CD14-positive monocyte (primary cell): ENCODE results near the gene ECHDC1. TPM values are rescaled to one million over a fixed set of nuclear protein-coding genes. Genes with fewer than 3 reads are reported as not detected.

Experiments
- DNase-seq, 3 donors: peaks; one replicate each; pipeline ENCODE4 v3.0.0-alpha.2; 2011 to 2022
- H2AFZ ChIP-seq: 2 replicates; pipeline ENCODE4 v1.6.0; 2012; ENCODE audit warnings: mild to moderate bottlenecking, low read depth, low read length, inconsistent platforms; ENCODE audit not compliant: insufficient read depth, poor library complexity, severe bottlenecking
- H3K27ac ChIP-seq, 2 donors: 1 replicate in 1 of 2; 2 replicates in 1 of 2; pipeline ENCODE4 v1.5.1; 2012 to 2013; ENCODE audit warnings: low read length in 2 of 2, control low read depth in 1 of 2, inconsistent platforms in 1 of 2, low read depth in 1 of 2, mild to moderate bottlenecking in 1 of 2
- H3K27me3 ChIP-seq, 2 donors: one replicate each; pipeline versions ENCODE4 v1.6.0 to v1.6.1; 2011 to 2013; ENCODE audit warnings: low read length in 2 of 2; ENCODE audit not compliant: control insufficient read depth in 2 of 2, insufficient read depth in 2 of 2
- H3K36me3 ChIP-seq, 2 donors: replicated peaks in 1 of 2; 1 replicate in 1 of 2; 2 replicates in 1 of 2; pipeline versions ENCODE4 v1.5.1 to v1.6.1; 2012 to 2013; ENCODE audit warnings: low read length in 2 of 2, control low read depth in 1 of 2, inconsistent platforms in 1 of 2, mild to moderate bottlenecking in 1 of 2; ENCODE audit not compliant: insufficient read depth in 2 of 2, control insufficient read depth in 1 of 2
- H3K4me1 ChIP-seq, 2 donors: 1 replicate in 1 of 2; 2 replicates in 1 of 2; pipeline versions ENCODE4 v1.5.1 to v1.6.1; 2012 to 2013; ENCODE audit warnings: low read length in 2 of 2, control low read depth in 1 of 2, inconsistent platforms in 1 of 2, mild to moderate bottlenecking in 1 of 2, moderate library complexity in 1 of 2; ENCODE audit not compliant: insufficient read depth in 2 of 2, control insufficient read depth in 1 of 2
- H3K4me2 ChIP-seq: replicated peaks from 2 replicates; pipeline ENCODE3; 2012; ENCODE audit warnings: low read length, moderate library complexity, mild to moderate bottlenecking; ENCODE audit not compliant: poor library complexity, severe bottlenecking; ENCODE audit errors: extremely low read depth
- H3K4me3 ChIP-seq, 3 experiments: fragments of 200-600 bp in 1 of 3; sonication (generic) in 1 of 3; replicated peaks in 1 of 3; 1 replicate in 2 of 3; 2 replicates in 1 of 3; pipeline ENCODE4 v1.5.1; 2011 to 2013; ENCODE audit warnings: low read length in 3 of 3, mild to moderate bottlenecking in 3 of 3, control low read depth in 2 of 3, low read depth in 2 of 3, inconsistent platforms in 1 of 3, moderate library complexity in 1 of 3
- H3K79me2 ChIP-seq: 2 replicates; pipeline ENCODE4 v1.6.0; 2012; ENCODE audit warnings: mild to moderate bottlenecking, control low read depth, inconsistent platforms, low read length, moderate library complexity; ENCODE audit not compliant: insufficient read depth
- H3K9ac ChIP-seq: 2 replicates; pipeline ENCODE4 v1.6.0; 2017; ENCODE audit warnings: low read length, mild to moderate bottlenecking; ENCODE audit not compliant: insufficient read depth, poor library complexity, severe bottlenecking
- H3K9me3 ChIP-seq, 2 donors: replicated peaks in 1 of 2; 1 replicate in 1 of 2; 2 replicates in 1 of 2; pipeline versions ENCODE4 v1.5.1 to v1.6.1; 2012 to 2013; ENCODE audit warnings: low read length in 2 of 2, control low read depth in 1 of 2; ENCODE audit not compliant: control insufficient read depth in 1 of 2, insufficient read depth in 1 of 2
- H4K20me1 ChIP-seq: 2 replicates; pipeline ENCODE4 v1.6.0; 2012; ENCODE audit warnings: mild to moderate bottlenecking, low read length, control low read depth, moderate library complexity; ENCODE audit not compliant: insufficient read depth
- H3K27ac Mint-ChIP-seq, 7 donors: one replicate each; pipeline ENCODE4 v1.8.0; 2020; ENCODE audit warnings: mild to moderate bottlenecking in 7 of 7, mixed read lengths in 7 of 7, moderate library complexity in 6 of 7, inconsistent platforms in 2 of 7
- H3K27me3 Mint-ChIP-seq, 3 donors: one replicate each; pipeline ENCODE4 v1.8.0; 2021 to 2022; ENCODE audit warnings: low read depth in 3 of 3, mild to moderate bottlenecking in 3 of 3, mixed read lengths in 3 of 3, moderate library complexity in 3 of 3, inconsistent platforms in 1 of 3
- H3K36me3 Mint-ChIP-seq, 2 donors: one replicate each; pipeline ENCODE4 v1.8.0; 2020; ENCODE audit warnings: mixed read lengths in 2 of 2, inconsistent platforms in 1 of 2, mild to moderate bottlenecking in 1 of 2
- H3K4me1 Mint-ChIP-seq: one replicate; pipeline ENCODE4 v1.8.0; 2020; ENCODE audit warnings: mild to moderate bottlenecking, mixed read lengths
- H3K4me3 Mint-ChIP-seq, 2 donors: one replicate each; pipeline ENCODE4 v1.8.0; 2020; ENCODE audit warnings: mild to moderate bottlenecking in 2 of 2, mixed read lengths in 2 of 2, moderate library complexity in 1 of 2
- H3K9me3 Mint-ChIP-seq, 7 donors: one replicate each; pipeline ENCODE4 v1.8.0; 2020 to 2022; ENCODE audit warnings: mixed read lengths in 7 of 7, mild to moderate bottlenecking in 6 of 7, moderate library complexity in 6 of 7, inconsistent platforms in 2 of 7
- WGBS: methylation state at CpG from one replicate; pipeline ENCODE4 v1.1.5; 2013; ENCODE audit warnings: missing lambda C conversion rate; ENCODE audit not compliant: insufficient coverage; 5-methylcytosine and 5-hydroxymethylcytosine counted together
- intact Hi-C, 2 donors: fragments of 100-400 bp; cut with micrococcal nuclease; formaldehyde crosslinking; loops; one replicate each; pipeline versions ENCODE4 v1.15.0 to v1.15.1; 2023
- polyA plus RNA-seq, 3 donors: library from polyadenylated mRNA; depleted of rRNA in 1 of 3; unstranded in 2 of 3; stranded (reverse) in 1 of 3; fragments of 300-500 nt in 2 of 3; fragments of >200 nt in 1 of 3; fragmentation: Illumina TruSeq in 2 of 3; gene quantifications; 1 replicate in 2 of 3; 2 replicates in 1 of 3; pipeline ENCODE4 v1.2.3, GENCODE V29; 2012 to 2021
- TF ChIP-seq, protein P1 (sequence below): fragments of 200-600 bp; IDR thresholded peaks from one replicate; pipeline ENCODE4 v1.8.0; 2022; ENCODE audit warnings: antibody characterized with exemption, mild to moderate bottlenecking

The ECHDC1 gene
- polyA plus RNA-seq, 3 donors: 36.4 to 104 (median 102) TPM

DNA sequence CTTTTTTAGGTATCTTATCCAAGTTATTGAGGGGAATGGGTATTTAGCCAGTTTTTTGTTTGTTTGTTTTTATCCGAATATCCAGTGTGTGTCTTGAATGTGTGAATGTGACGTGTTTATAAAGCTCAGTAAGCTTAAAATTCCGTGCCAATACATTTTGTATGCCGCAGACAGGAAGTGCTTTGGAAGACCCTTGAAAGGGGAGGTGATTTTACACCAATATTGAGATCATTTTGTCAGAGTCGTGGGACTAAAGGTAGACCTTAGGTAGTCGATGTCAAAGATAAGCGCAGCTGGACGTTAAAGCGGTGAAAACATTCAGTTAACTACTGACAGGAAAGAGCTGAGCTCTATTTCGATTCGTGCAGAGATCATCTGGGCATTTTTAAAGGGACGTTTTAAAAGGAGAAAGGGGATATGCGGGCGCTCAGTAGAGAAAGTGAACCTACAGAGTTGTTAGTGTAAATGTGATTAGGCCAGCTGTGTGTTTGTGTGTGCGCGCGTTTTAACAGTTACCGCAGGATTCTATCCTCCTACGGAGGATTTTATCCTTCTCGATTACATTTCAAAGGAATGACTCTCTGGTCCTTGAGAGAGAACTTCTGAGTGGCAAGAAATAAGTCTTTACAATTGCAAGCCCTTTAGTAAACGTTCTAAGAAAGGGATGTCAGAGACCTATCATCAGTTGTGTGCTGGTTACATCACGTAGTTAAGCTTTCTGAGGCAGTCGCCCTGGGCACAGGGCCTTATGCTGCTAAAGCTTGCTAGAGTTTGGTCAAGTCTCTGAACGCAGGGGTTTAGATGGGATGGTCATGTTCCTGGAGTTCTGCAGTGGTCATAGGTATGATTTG is 625 bp upstream of the ECHDC1 start:
- H3K27ac ChIP-seq: peak overlapping the region; percentile 92 to 98
- H3K27me3 ChIP-seq: no peaks in the 10 kb centered on the region
- no peaks in the 10 kb centered on the region for H3K27me3 Mint-ChIP-seq
- intact Hi-C loops: loop anchor here in 1 of 2 donors (10.0 kb wide), 1 partner anchor 79 kb away; the partner anchor contains the start of gene RNF146
- peaks cover under 1 to 8% of the 10 kb centered on the region in 2 donors for H3K36me3 Mint-ChIP-seq
- peaks cover 37% of the 10 kb centered on the region for H3K4me1 Mint-ChIP-seq
- peaks cover 78 to 85% of the 10 kb centered on the region in 2 donors for H3K4me1 ChIP-seq
- H3K9me3 Mint-ChIP-seq: no peaks in the 10 kb centered on the region
- H2AFZ ChIP-seq: peak overlapping the region; percentile 97
- peak overlapping the region; percentile 94 for H3K9ac ChIP-seq
- DNase-seq: peak in 2 of 3 donors; percentile 27 to 28
- H3K4me3 Mint-ChIP-seq: no peak overlapping the region
- no peak overlapping the region for H3K27ac Mint-ChIP-seq
- H3K79me2 ChIP-seq: peaks cover 74% of the 10 kb centered on the region
- H3K9me3 ChIP-seq: no peaks in the 10 kb centered on the region
- H3K4me3 ChIP-seq: peak overlapping the region; percentile 75 to 93 (median 83)
- TF ChIP-seq, protein P1, sequence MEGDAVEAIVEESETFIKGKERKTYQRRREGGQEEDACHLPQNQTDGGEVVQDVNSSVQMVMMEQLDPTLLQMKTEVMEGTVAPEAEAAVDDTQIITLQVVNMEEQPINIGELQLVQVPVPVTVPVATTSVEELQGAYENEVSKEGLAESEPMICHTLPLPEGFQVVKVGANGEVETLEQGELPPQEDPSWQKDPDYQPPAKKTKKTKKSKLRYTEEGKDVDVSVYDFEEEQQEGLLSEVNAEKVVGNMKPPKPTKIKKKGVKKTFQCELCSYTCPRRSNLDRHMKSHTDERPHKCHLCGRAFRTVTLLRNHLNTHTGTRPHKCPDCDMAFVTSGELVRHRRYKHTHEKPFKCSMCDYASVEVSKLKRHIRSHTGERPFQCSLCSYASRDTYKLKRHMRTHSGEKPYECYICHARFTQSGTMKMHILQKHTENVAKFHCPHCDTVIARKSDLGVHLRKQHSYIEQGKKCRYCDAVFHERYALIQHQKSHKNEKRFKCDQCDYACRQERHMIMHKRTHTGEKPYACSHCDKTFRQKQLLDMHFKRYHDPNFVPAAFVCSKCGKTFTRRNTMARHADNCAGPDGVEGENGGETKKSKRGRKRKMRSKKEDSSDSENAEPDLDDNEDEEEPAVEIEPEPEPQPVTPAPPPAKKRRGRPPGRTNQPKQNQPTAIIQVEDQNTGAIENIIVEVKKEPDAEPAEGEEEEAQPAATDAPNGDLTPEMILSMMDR: no peak
- H3K36me3 ChIP-seq: no peaks in the 10 kb centered on the region
- peak overlapping the region; percentile 84 for H3K4me2 ChIP-seq
- WGBS: 19% methylated on average over 16 of the region's 24 CpGs
- H4K20me1 ChIP-seq: peaks cover 10% of the 10 kb centered on the region

DNA sequence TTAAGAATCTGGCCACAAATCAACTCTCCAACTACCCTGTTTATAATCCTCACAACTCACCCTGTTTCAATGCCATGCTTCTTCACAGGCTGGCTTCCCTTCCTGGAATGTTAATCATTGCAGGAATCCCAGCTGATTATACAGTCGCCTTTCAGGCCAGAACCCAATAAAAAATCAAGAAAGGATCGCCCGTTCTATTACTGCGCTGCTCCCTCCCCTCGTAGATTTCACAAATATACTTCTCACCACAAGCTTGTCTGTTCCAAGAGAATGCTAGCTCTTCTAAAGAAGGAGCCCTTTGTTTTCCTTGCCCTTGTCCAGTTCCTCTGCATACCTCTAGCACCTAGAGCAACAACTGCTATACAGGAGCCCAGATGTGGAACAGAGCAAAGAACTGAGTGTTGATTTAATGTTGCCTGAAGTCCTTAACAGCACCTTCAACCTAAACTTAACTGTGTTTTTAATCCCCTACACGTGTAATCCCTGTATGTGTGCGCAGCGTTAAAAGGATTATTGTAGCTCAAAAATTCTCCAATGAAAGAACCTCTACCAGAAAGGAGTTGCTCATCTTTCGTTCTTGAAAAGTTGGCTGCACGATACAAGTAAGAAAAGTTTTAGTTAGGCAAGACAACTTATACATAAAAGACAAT is 988 bp downstream of the ECHDC1 start:
- no peak for DNase-seq
- H3K36me3 ChIP-seq: no peaks in the 10 kb centered on the region
- 70% methylated on average over 5 of the region's 10 CpGs for WGBS
- H4K20me1 ChIP-seq: peaks cover 10% of the 10 kb centered on the region
- Mint-ChIP-seq H3K4me1 (peaks cover 34% of the 10 kb centered on the region), H3K9me3 (no peaks in the 10 kb centered on the region), H3K4me3 (no peak overlapping the region), H3K27ac (no peak overlapping the region), H3K27me3 (no peaks in the 10 kb centered on the region), H3K36me3 (peaks cover 6 to 11% of the 10 kb centered on the region in 2 donors)
- TF ChIP-seq, protein P1: no peak
- H3K4me1 ChIP-seq: peaks cover 67 to 78% of the 10 kb centered on the region in 2 donors
- H3K27ac ChIP-seq: peak overlapping the region; percentile 92 to 98
- intact Hi-C loops: loop anchor here in 1 of 2 donors (10.0 kb wide), 1 partner anchor 78 kb away; the partner anchor contains the start of gene RNF146
- peaks cover 83% of the 10 kb centered on the region for H3K79me2 ChIP-seq
- peak overlapping the region; percentile 94 for H3K9ac ChIP-seq
- peak overlapping the region; percentile 84 for H3K4me2 ChIP-seq
- H3K4me3 ChIP-seq: peak overlapping the region; percentile 75 to 93 (median 83)
- H3K9me3 ChIP-seq: no peaks in the 10 kb centered on the region
- H2AFZ ChIP-seq: peak overlapping the region; percentile 97
- H3K27me3 ChIP-seq: no peaks in the 10 kb centered on the region
